ENCODE data around the gene DNER.

GRCh38 chr2:229660391-229660790, 54.0 kb downstream of the DNER start:
- TF ChIP-seq POLR2A (IDR thresholded peaks at IDR 0.05) (no peak), CTCF (IDR thresholded peaks at IDR 0.05 in 4 of 5, conservative IDR thresholded peaks at IDR 0.05 in 1 of 5) (no peak)

Measured in gastrocnemius medialis (tissue), 4 donors.